GM10266 (cell line): ENCODE data around the gene ZNF57.
"Not testable (repeated sequence)": the region's sequence is repeated elsewhere in the genome, so short reads cannot be mapped to it uniquely, and the experiment has no call there.

Experiments used
- DNase-seq: peaks from one replicate; pipeline ENCODE4 v3.0.0; 2012; ENCODE audit errors: extremely low spot score
- TF ChIP-seq, protein P1 (sequence below): IDR thresholded peaks from 2 replicates; pipeline ENCODE4 v1.5.1; 2012; ENCODE audit warnings: mild to moderate bottlenecking, low read depth; ENCODE audit not compliant: control insufficient read depth, insufficient read depth; ENCODE audit errors: missing control alignments

Gene ZNF57

DNA sequence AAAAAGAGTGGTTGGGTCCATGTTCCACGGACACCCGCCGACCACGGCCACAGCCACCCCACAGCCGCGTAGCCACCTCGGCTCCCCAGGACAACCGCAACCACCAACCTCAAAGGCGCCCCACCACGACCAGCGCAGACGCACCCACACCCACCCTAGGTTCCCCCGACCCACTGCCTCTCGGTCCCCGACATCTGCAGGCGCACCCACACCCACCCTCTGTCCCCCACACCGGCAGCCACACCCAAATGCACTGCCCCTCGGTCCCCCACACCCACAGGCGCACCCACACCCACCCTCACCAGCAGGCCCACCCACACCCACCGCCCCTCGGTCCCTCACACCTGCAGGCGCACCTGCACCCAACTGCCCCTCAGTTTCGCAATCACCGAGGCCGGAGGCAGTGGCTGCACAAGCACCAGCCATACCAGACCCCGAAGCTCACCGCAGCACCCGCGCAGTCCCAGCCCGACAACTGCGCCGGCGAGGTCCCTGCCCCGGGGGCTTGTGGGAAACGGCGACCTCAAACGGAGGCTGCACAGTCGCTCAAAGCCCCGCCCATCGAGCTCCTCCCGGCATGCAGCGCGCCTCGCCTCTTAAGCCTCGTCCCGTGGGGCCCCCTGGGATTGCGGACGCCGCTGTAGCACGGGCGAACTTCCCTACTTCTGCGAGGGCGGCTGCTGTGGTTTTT lies 25.8 kb downstream of the ZNF57 start:
- TF ChIP-seq, protein P1, sequence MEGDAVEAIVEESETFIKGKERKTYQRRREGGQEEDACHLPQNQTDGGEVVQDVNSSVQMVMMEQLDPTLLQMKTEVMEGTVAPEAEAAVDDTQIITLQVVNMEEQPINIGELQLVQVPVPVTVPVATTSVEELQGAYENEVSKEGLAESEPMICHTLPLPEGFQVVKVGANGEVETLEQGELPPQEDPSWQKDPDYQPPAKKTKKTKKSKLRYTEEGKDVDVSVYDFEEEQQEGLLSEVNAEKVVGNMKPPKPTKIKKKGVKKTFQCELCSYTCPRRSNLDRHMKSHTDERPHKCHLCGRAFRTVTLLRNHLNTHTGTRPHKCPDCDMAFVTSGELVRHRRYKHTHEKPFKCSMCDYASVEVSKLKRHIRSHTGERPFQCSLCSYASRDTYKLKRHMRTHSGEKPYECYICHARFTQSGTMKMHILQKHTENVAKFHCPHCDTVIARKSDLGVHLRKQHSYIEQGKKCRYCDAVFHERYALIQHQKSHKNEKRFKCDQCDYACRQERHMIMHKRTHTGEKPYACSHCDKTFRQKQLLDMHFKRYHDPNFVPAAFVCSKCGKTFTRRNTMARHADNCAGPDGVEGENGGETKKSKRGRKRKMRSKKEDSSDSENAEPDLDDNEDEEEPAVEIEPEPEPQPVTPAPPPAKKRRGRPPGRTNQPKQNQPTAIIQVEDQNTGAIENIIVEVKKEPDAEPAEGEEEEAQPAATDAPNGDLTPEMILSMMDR = no peak
- no peak for DNase-seq

DNA sequence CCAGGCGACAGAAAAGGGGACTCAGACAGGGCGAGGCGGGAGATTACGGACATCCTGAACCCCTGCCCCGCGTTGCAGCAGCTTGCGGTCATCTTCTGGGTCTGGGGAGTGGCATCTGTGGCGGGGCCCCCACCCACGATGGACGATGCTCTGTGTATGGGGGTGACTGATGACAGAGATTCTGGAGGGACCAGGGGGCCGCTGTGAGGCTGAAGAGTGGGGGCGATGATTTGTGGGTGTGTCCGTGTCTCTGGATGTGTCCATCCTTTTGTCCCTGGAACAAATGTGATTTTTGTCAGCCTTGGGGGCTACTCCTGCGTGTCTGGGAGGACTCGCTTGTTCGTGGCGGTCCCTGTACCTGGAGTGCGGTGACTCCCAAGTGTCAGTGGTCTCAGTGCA lies 26.3 kb downstream of the ZNF57 start:
- TF ChIP-seq, protein P1 = no peak
- DNase-seq = no peak

DNA sequence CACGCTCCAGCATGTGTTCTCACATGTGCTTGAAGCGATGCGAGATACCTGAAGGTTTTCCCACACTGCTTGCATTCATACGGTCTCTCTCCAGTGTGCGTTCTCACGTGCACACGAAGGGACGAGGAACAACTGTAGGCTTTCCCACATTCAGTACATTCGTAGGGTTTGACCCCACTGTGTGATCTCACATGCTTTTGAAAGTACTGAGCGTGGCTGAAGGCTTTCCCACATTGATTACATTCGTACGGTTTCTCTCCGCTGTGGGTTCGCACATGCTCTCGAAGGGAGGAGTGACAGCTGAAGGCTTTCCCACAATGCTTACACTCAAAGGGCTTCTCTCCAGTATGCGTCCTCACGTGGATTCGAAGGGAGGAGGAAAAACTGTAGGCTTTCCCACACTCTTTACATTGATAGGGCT lies 32.8 kb downstream of the ZNF57 start:
- DNase-seq = no peak
- TF ChIP-seq, protein P1 = no peak

DNA sequence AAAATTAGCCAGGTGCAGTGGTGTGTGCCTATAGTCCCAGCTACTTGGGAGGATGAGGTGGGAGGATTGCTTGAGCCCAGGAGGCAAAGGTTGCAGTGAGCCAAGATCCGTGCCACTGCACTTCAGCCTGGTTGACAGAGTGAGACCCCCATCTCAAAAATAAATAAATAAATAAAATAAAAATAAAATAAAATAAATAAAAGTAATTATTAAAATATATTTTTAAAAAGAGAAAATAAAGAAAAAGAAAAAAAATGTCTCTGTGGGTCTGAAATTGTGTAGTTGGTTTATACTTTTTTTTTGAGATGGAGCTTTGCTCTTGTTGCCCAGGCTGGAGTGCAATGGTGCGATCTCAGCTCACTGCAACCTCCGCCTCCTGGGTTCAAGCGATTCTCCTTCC lies 35.1 kb downstream of the ZNF57 start:
- not testable (repeated sequence) for DNase-seq

DNA sequence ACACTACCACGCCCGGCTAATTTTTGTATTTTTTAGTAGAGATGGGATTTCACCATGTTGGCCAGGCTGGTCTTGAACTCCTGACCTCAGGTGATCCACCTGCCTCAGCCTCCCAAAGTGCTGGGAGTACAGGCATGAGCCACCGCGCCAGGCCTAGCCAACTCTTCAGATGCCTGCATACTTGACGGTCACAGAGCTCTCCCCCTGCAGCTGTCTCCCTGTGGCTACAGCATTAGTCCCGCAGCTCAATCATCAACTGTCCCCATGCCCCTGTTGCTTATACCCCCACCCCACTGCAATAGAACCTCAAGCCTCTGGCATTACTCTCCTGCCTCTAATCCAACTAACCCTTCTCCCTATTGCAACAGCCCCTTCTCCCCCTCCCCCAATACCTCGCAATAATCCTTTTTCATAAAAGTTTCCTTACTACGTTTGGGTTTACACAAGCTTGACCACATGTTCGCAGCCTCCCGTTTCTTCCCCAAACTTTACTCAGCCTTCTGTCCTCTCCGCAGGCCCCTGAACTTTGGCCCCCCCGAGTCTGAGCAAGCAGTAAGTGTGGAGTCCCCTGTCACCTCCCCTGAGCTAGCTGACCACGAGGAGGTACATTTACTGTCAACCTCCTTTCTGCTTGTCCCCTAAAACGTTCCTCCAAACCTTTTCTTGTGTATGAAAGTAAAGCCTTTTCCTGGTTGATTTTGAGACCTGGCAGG lies 42.4 kb downstream of the ZNF57 start:
- TF ChIP-seq, protein P1 = no peak
- DNase-seq = no peak

DNA sequence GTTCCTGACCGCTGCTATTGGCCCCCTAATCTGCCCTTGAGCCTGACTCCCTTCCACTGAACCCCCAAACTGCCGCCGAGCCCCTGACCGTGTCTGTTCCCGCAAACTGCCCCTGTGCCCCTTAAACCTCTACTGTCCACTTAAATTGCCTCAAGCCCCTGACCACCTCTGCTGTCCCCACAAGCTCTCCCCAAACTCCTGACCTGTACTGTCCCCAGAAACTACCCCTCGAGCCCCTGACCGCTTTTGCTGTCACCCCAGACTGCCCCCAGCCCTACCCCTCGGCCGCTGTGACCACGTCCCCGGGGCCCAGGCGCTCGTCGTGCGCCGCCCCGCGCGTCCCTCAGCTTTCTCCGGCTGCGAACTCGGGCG lies 43.7 kb downstream of the ZNF57 start:
- TF ChIP-seq, protein P1 = no peak
- DNase-seq = no peak

DNA sequence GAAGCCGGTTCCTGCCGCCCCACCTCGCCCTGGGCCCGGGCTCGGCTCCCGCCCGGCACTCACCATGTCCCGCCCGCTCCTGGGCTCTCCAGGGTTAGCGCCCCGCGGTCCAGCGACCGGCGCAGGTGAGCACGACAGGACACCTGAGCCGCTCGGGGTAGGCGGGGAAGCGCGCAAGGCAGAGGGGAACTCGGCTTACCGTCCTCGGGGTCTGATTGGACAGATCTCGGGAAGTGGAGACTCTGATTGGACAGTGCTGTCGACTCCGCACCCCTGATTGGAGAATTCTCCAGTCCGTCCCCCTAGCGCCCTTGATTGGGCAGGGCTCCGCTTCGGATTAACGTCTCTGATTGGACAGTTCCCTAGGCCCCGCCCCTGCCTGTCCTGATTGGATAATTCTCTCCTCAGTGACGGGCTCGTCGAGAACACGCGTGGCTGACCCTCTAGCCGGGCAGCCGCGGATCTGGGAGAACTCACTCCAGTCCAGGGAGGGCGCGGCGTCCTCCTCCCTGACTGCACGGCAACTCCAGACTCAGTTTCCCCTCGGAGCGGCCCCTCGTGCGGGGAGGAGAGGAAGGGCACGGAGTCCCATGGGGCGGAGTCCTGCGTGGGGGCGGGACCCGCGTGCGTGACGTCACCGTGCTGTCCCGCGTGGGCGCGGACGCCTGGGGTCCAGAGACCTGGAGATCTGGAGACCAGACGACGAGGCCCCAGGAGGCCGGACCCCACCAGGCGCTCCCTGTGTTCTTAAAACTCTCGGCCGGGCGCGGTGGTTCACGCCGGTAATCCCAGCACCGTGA lies 44.2 kb downstream of the ZNF57 start, which contains the start of gene ZNF77:
Gene ZNF77, minus strand, starts transcription at position 197 of the 800 bp plus-strand sequence. Its CDS starts 131 bp downstream, at position 66.
- peak; percentile 100 for DNase-seq
- TF ChIP-seq, protein P1 = no peak
